Smooth muscle cell (in vitro differentiated cells): ENCODE measurements around the gene HDAC10. TPM values are rescaled to one million over a fixed set of nuclear protein-coding genes. Genes with fewer than 3 reads are reported as not detected.

Source experiments
- DNase-seq: peaks from one replicate; lab custom pipeline; 2025; ENCODE audit not compliant: unreplicated experiment; lab: John Stamatoyannopoulos, UW
- H2AFZ ChIP-seq: fragments of 200-600 bp; sonication (generic); 2 replicates; pipeline ENCODE4 v1.6.0; 2016; ENCODE audit warnings: antibody characterized with exemption, low read depth, mild to moderate bottlenecking
- H3F3A ChIP-seq: fragments of 200-600 bp; sonication (generic); 2 replicates; pipeline ENCODE4 v1.6.0; 2017; ENCODE audit warnings: antibody characterized with exemption, low read depth
- H3K27ac ChIP-seq: fragments of 200-600 bp; sonication (generic); 2 replicates; pipeline ENCODE4 v1.5.1; 2016; ENCODE audit warnings: low read depth, mild to moderate bottlenecking
- H3K27me3 ChIP-seq: fragments of 200-600 bp; sonication (generic); 2 replicates; pipeline ENCODE4 v1.6.1; 2016; ENCODE audit warnings: low read depth, mild to moderate bottlenecking
- H3K36me3 ChIP-seq: fragments of 200-600 bp; sonication (generic); 2 replicates; pipeline ENCODE4 v1.5.1; 2016; ENCODE audit warnings: low read depth
- H3K4me1 ChIP-seq: fragments of 200-600 bp; sonication (generic); 2 replicates; pipeline ENCODE4 v1.5.1; 2016; ENCODE audit warnings: low read depth
- H3K4me2 ChIP-seq: fragments of 200-600 bp; sonication (generic); 2 replicates; pipeline ENCODE4 v1.6.0; 2016; ENCODE audit warnings: mild to moderate bottlenecking
- H3K4me3 ChIP-seq: fragments of 200-600 bp; sonication (generic); 2 replicates; pipeline ENCODE4 v1.5.1; 2016; ENCODE audit warnings: mild to moderate bottlenecking
- H3K79me2 ChIP-seq: fragments of 200-600 bp; sonication (generic); 2 replicates; pipeline ENCODE4 v1.6.0; 2016; ENCODE audit warnings: low read depth, mild to moderate bottlenecking
- H3K9ac ChIP-seq: fragments of 200-600 bp; sonication (generic); 2 replicates; pipeline ENCODE4 v1.6.0; 2016; ENCODE audit warnings: low read depth
- H3K9me3 ChIP-seq: fragments of 200-600 bp; sonication (generic); replicated peaks from 2 replicates; pipeline ENCODE4 v1.5.1; 2016; ENCODE audit warnings: low read depth
- H4K20me1 ChIP-seq: fragments of 200-600 bp; sonication (generic); 2 replicates; pipeline ENCODE4 v1.6.0; 2016; ENCODE audit warnings: low read depth
- CTCF ChIP-seq: fragments of 200-600 bp; sonication (generic); IDR thresholded peaks from 2 replicates; pipeline ENCODE4 v1.5.1; 2017; ENCODE audit warnings: borderline replicate concordance, mild to moderate bottlenecking, antibody characterized with exemption; ENCODE audit not compliant: insufficient read depth, poor library complexity, severe bottlenecking
- WGBS: methylation state at CpG from one replicate; pipeline ENCODE4 v1.1.7; 2016; ENCODE audit warnings: low lambda C conversion rate; 5-methylcytosine and 5-hydroxymethylcytosine counted together
- polyA plus RNA-seq: library from polyadenylated mRNA; unstranded; fragments of >200 nt; fragmentation: Nextera tagmentation; extraction: Ambion mirVana; gene quantifications from 2 replicates; pipeline ENCODE4 v1.2.1, GENCODE V29; 2016
- total RNA-seq: library from RNA; depleted of rRNA; stranded (reverse); fragments of >200 nt; gene quantifications from 2 replicates; pipeline ENCODE4 v1.2.3, GENCODE V29; 2014

Gene HDAC10
- total and polyA plus RNA-seq, 2 experiments from 2014 or later = 9.5 to 15.7 TPM

- H4K20me1 ChIP-seq = no peaks in the 10 kb centered on the region
- no peaks in the 10 kb centered on the region for H3K36me3 ChIP-seq
- no peak for TF ChIP-seq CTCF
These were observed 25.7 kb downstream of the HDAC10 start for GRCh38 chr22:50225200-50225969.

GRCh38 chr22:50224071-50224470 lies 27.0 kb downstream of the HDAC10 start:
- H3K9ac ChIP-seq = no peak overlapping the region
- no peaks in the 10 kb centered on the region for H3K36me3 ChIP-seq
- no peaks in the 10 kb centered on the region for H3K79me2 ChIP-seq
- no peaks in the 10 kb centered on the region for H3K4me1 ChIP-seq
- no peaks in the 10 kb centered on the region for H3F3A ChIP-seq
- no peak overlapping the region for H3K4me2 ChIP-seq
- no peak for DNase-seq
- no peaks in the 10 kb centered on the region for H3K9me3 ChIP-seq
- no peak overlapping the region for H2AFZ ChIP-seq
- no peaks in the 10 kb centered on the region for H3K27me3 ChIP-seq
- WGBS = 96% methylated on average over 16 of the region's 16 CpGs
- H3K4me3 ChIP-seq = no peak overlapping the region
- no peak for TF ChIP-seq CTCF
- peaks cover 5% of the 10 kb centered on the region for H4K20me1 ChIP-seq
- no peak overlapping the region for H3K27ac ChIP-seq

More at GRCh38 chr22:50225200-50225969, 25.7 kb downstream of the HDAC10 start:
- Histone ChIP-seq H3K4me2 (no peak overlapping the region), H3K79me2 (no peaks in the 10 kb centered on the region), H3F3A (no peaks in the 10 kb centered on the region), H3K27me3 (no peaks in the 10 kb centered on the region), H3K9ac (no peak overlapping the region), H3K4me1 (no peaks in the 10 kb centered on the region), H3K27ac (no peak overlapping the region), H3K9me3 (no peaks in the 10 kb centered on the region), H3K4me3 (no peak overlapping the region), H2AFZ (no peak overlapping the region)
- DNase-seq = no peak
- WGBS = 96% methylated on average over 24 of the region's 24 CpGs

GRCh38 chr22:50222508-50222907 lies 28.6 kb downstream of the HDAC10 start:
- H3K27me3 ChIP-seq = no peaks in the 10 kb centered on the region
- H3K4me1 ChIP-seq = no peaks in the 10 kb centered on the region
- no peaks in the 10 kb centered on the region for H3K9me3 ChIP-seq
- H3K4me3 ChIP-seq = no peak overlapping the region
- H3K9ac ChIP-seq = no peak overlapping the region
- H4K20me1 ChIP-seq = peaks cover 19% of the 10 kb centered on the region
- no peak for TF ChIP-seq CTCF
- H3K4me2 ChIP-seq = no peak overlapping the region
- H3K79me2 ChIP-seq = no peaks in the 10 kb centered on the region
- 95% methylated on average over 8 of the region's 8 CpGs for WGBS
- H3F3A ChIP-seq = no peaks in the 10 kb centered on the region
- no peak overlapping the region for H2AFZ ChIP-seq
- no peak overlapping the region for H3K27ac ChIP-seq
- no peak for DNase-seq
- H3K36me3 ChIP-seq = no peaks in the 10 kb centered on the region
